ENCODE results near the gene PLRG1. TPM values are rescaled to one million over a fixed set of nuclear protein-coding genes. Genes with fewer than 3 reads are reported as not detected.

The PLRG1 gene
- total RNA-seq, 1 experiment from 2014 or later: 104 TPM

- Histone ChIP-seq H3K36me3 (replicated peaks; ENCODE audit: control insufficient read depth, insufficient read depth, low read length) (no peaks in the 10 kb centered on the region), H3K4me3 (ENCODE audit: insufficient read depth, low read depth, low read length) (no peak overlapping the region), H3K27me3 (ENCODE audit: control insufficient read depth, insufficient read depth, low read length) (no peaks in the 10 kb centered on the region)
- no peak for DNase-seq
These were observed 34.1 kb upstream of the PLRG1 start for GRCh38 chr4:154584259-154584658.

GRCh38 chr4:154583677-154584076, 33.5 kb upstream of the PLRG1 start:
- H3K4me3 ChIP-seq (ENCODE audit: insufficient read depth, low read depth, low read length): no peak overlapping the region
- H3K27me3 ChIP-seq (ENCODE audit: control insufficient read depth, insufficient read depth, low read length): no peaks in the 10 kb centered on the region
- H3K36me3 ChIP-seq (replicated peaks; ENCODE audit: control insufficient read depth, insufficient read depth, low read length): no peaks in the 10 kb centered on the region
- no peak for DNase-seq

DNA sequence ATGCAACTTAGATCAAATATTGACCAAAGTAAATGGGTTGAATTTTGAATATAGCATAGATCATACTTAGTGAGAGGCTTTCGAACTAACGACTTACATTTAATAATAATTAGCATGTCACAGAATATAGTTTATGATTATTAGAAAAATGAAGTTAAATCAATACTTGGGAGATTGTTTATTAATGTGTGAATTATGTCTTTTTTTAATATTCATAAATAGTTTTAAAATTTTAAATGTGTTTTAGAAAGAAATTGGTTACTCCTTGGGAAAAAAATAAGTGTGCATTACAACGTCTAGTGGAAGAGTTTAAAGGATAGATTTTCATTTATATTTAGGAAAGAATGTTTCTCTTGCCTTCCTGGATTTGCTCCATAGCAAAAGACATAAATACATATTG, 33.0 kb upstream of the PLRG1 start:
- DNase-seq: no peak
- Histone ChIP-seq H3K36me3 (replicated peaks; ENCODE audit: control insufficient read depth, insufficient read depth, low read length) (no peaks in the 10 kb centered on the region), H3K4me3 (ENCODE audit: insufficient read depth, low read depth, low read length) (no peak overlapping the region), H3K27me3 (ENCODE audit: control insufficient read depth, insufficient read depth, low read length) (no peaks in the 10 kb centered on the region)

GRCh38 chr4:154582723-154583122, 32.5 kb upstream of the PLRG1 start:
- Histone ChIP-seq H3K4me3 (ENCODE audit: insufficient read depth, low read depth, low read length) (no peak overlapping the region), H3K27me3 (ENCODE audit: control insufficient read depth, insufficient read depth, low read length) (no peaks in the 10 kb centered on the region), H3K36me3 (replicated peaks; ENCODE audit: control insufficient read depth, insufficient read depth, low read length) (no peaks in the 10 kb centered on the region)
- DNase-seq: no peak

- no peak for DNase-seq
- Histone ChIP-seq H3K36me3 (replicated peaks; ENCODE audit: control insufficient read depth, insufficient read depth, low read length) (no peaks in the 10 kb centered on the region), H3K4me3 (ENCODE audit: insufficient read depth, low read depth, low read length) (no peak overlapping the region), H3K27me3 (ENCODE audit: control insufficient read depth, insufficient read depth, low read length) (no peaks in the 10 kb centered on the region)
These were observed 29.7 kb upstream of the PLRG1 start for GRCh38 chr4:154579927-154580326.

DNA sequence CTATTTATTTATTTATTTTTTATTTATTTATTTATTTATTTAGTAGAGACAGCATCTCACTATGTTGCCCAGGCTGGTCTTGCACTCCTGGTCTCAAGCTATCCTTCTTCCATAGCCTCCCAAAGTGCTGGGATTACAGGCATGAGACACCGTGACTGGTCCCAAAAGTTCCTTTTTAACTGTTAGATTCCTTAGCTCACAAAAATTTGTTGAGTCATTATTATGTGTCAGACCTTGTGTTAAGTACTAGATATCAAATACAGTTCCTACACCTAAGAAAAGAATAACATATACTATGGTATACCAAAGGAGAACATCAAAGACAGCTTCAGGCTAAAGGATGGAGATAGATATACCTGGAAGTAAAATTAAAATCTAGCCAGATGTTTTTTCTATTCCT, 28.7 kb upstream of the PLRG1 start:
- DNase-seq: no peak
- H3K27me3 ChIP-seq (ENCODE audit: control insufficient read depth, insufficient read depth, low read length): no peaks in the 10 kb centered on the region
- no peak overlapping the region for H3K4me3 ChIP-seq (ENCODE audit: insufficient read depth, low read depth, low read length)
- H3K36me3 ChIP-seq (replicated peaks; ENCODE audit: control insufficient read depth, insufficient read depth, low read length): no peaks in the 10 kb centered on the region

DNA sequence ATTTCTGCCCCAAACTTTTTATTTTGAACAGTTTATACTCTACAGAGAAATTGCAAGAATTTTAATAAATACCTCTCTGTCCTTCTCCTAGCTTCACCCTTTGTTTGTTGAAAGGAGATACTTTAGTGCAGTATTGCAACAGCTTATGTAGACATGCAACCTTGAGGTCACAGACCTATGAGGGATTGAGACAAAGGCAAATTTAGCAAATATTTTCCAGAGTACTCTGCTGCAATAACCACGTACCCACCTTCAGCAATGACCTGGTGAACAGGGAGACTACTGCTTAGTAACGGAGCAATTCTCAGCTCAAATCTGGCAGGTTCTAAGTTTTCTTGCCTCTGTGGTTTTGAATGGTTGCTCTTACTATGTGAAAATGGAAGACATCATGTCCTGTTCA, 27.1 kb upstream of the PLRG1 start:
- no peaks in the 10 kb centered on the region for H3K27me3 ChIP-seq (ENCODE audit: control insufficient read depth, insufficient read depth, low read length)
- no peak overlapping the region for H3K4me3 ChIP-seq (ENCODE audit: insufficient read depth, low read depth, low read length)
- DNase-seq: no peak
- H3K36me3 ChIP-seq (replicated peaks; ENCODE audit: control insufficient read depth, insufficient read depth, low read length): no peaks in the 10 kb centered on the region

DNA sequence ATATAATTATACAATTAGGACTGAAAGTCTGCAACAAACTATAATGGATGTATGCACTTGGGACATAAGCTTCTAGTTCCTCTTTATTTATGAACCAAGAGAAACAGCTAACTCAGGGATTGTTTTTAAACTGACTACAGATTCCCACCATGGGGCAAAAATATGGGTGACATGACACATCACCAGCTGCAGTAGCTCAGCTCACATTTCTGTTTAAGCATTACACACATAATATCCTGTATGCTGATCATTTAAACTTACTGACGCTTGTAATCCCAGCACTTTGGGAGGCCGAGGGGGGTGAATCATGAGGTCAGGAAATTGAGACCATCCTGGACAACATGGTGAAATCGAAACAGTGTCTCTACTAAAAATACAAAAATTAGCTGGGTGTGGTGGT, 24.1 kb upstream of the PLRG1 start:
- DNase-seq: no peak
- Histone ChIP-seq H3K36me3 (replicated peaks; ENCODE audit: control insufficient read depth, insufficient read depth, low read length) (no peaks in the 10 kb centered on the region), H3K4me3 (ENCODE audit: insufficient read depth, low read depth, low read length) (no peak overlapping the region), H3K27me3 (ENCODE audit: control insufficient read depth, insufficient read depth, low read length) (no peaks in the 10 kb centered on the region)

DNA sequence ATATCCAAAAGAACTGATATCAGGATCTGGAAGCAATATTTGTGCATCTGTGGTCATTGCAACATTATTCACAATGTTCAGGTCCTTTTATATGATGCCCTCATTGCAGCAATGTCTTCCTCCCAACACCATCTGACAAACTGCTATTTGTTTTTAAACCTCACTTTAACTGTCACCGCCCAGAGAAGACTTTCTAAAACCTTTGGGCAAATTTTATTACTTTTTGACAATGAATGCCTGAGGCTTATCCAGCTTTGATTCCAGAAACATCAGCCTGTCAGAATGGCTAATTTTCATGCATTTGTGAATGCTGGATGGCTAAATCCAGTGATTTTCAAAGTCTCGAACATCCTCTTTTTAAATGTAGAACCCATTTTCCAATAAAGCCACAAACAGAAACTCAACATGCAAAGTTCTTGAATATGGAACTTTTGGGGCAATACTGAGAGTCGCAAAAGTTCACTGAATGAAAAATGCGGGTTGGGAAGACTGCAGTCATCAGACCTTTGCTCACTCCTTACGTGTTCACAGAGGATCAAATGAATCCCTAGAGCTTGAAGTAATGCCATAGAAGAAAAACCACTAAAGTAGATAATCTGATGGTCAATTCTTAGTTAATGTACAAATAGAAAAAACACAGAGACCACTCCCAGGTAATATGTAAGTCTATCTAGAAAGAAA, 23.1 kb upstream of the PLRG1 start:
- no peak overlapping the region for H3K4me3 ChIP-seq (ENCODE audit: insufficient read depth, low read depth, low read length)
- no peaks in the 10 kb centered on the region for H3K27me3 ChIP-seq (ENCODE audit: control insufficient read depth, insufficient read depth, low read length)
- no peak for DNase-seq
- no peaks in the 10 kb centered on the region for H3K36me3 ChIP-seq (replicated peaks; ENCODE audit: control insufficient read depth, insufficient read depth, low read length)

GRCh38 chr4:154569584-154569983, 19.4 kb upstream of the PLRG1 start:
- H3K4me3 ChIP-seq (ENCODE audit: insufficient read depth, low read depth, low read length): no peak overlapping the region

GRCh38 chr4:154569028-154569427, 18.8 kb upstream of the PLRG1 start:
- DNase-seq: no peak
- no peak overlapping the region for H3K4me3 ChIP-seq (ENCODE audit: insufficient read depth, low read depth, low read length)
- no peaks in the 10 kb centered on the region for H3K27me3 ChIP-seq (ENCODE audit: control insufficient read depth, insufficient read depth, low read length)
- H3K36me3 ChIP-seq (replicated peaks; ENCODE audit: control insufficient read depth, insufficient read depth, low read length): no peaks in the 10 kb centered on the region

More at GRCh38 chr4:154569584-154569983, 19.4 kb upstream of the PLRG1 start:
- no peak for DNase-seq
- H3K27me3 ChIP-seq (ENCODE audit: control insufficient read depth, insufficient read depth, low read length): no peaks in the 10 kb centered on the region
- no peaks in the 10 kb centered on the region for H3K36me3 ChIP-seq (replicated peaks; ENCODE audit: control insufficient read depth, insufficient read depth, low read length)

DNA sequence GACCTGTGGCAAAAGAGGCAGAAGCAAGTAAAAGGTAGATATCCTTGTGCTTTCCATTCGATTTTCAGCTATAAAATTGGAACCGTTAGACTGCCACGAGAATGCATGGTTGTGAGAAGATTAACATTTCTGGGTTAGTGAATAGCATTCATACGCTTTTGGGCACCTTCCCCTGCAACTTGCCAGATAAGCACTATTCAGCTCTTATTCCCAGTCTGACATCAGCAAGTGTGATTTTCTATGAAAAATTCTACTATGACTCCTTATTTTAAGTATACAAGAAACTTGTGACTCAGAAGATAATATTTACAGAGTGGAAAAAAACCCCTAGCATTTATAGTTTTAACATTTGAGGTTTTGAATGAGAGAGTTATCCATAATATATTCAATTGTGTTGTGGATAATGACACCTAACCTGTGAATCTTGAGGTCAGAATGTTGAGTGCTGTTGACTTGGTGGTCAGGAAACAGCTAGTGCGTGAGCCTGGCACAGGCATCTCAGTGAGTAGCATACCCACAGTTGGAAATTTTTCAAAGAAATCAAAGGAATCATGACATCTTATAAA, 16.5 kb upstream of the PLRG1 start:
- no peaks in the 10 kb centered on the region for H3K36me3 ChIP-seq (replicated peaks; ENCODE audit: control insufficient read depth, insufficient read depth, low read length)

DNA sequence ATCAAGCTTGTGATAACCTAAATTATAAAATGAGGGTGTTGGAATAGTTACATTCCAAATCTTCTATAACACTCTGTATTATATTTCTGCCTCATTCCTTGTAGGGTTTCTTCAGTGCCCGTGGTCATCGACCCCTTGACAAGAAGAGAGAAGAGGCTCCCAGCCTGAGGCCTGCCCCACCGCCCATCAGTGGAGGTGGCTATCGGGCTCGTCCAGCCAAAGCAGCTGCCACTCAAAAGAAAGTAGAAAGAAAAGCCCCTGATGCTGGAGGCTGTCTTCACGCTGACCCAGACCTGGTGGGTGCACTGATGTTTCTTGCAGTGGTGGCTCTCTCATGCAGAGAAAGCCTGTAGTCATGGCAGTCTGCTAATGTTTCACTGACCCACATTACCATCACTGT, 15.5 kb upstream of the PLRG1 start:
- no peak for DNase-seq
- Histone ChIP-seq H3K27me3 (ENCODE audit: control insufficient read depth, insufficient read depth, low read length) (no peaks in the 10 kb centered on the region), H3K36me3 (replicated peaks; ENCODE audit: control insufficient read depth, insufficient read depth, low read length) (no peaks in the 10 kb centered on the region), H3K4me3 (ENCODE audit: insufficient read depth, low read depth, low read length) (no peak overlapping the region)

More for the DNA sequence above, 16.5 kb upstream of the PLRG1 start:
- Histone ChIP-seq H3K27me3 (ENCODE audit: control insufficient read depth, insufficient read depth, low read length) (no peaks in the 10 kb centered on the region), H3K4me3 (ENCODE audit: insufficient read depth, low read depth, low read length) (no peak overlapping the region)
- DNase-seq: no peak

DNA sequence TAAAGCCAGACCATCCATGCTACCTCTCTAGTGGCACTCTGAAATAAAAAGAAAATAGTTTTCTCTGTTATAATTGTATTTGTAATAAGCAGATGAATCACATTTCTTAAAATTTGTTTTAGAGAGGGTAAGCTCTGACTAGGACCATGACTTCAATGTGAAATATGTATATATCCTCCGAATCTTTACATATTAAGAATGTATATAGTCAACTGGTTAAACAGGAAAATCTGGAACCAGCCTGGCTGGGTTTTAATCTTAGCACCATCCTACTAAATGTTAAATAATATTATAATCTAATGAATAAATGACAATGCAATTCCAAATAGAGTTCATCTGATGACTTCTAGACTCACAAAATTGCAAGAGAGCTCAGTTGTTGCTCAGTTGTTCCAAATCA, 14.1 kb upstream of the PLRG1 start:
- no peak for DNase-seq
- Histone ChIP-seq H3K27me3 (ENCODE audit: control insufficient read depth, insufficient read depth, low read length) (no peaks in the 10 kb centered on the region), H3K36me3 (replicated peaks; ENCODE audit: control insufficient read depth, insufficient read depth, low read length) (no peaks in the 10 kb centered on the region), H3K4me3 (ENCODE audit: insufficient read depth, low read depth, low read length) (no peak overlapping the region)

GRCh38 chr4:154562697-154563254, 12.6 kb upstream of the PLRG1 start, which contains the start of gene FGB:
Gene FGB, plus strand, starts transcription at chr4:154563011. Its CDS starts 8 bp downstream, at chr4:154563019.
- no peak within 1 kb of the TSS for H3K4me3 ChIP-seq (ENCODE audit: insufficient read depth, low read depth, low read length)
- H3K27me3 ChIP-seq (ENCODE audit: control insufficient read depth, insufficient read depth, low read length): no peaks in the 10 kb centered on the region
- H3K36me3 ChIP-seq (replicated peaks; ENCODE audit: control insufficient read depth, insufficient read depth, low read length): no peaks in the 10 kb centered on the region
- no peak for DNase-seq

All from H7 (cell line).